ENCODE measurements around the gene CNGB1.

GRCh38 chr16:57915811-57916488 lies 55.0 kb downstream of the CNGB1 start:
- no peak for TF ChIP-seq CTCF (IDR thresholded peaks at IDR 0.05)
- TF ChIP-seq POLR2AphosphoS5 (IDR thresholded peaks at IDR 0.05) = no peak
- no peak for TF ChIP-seq POLR2A (IDR thresholded peaks at IDR 0.05)
- no peak for TF ChIP-seq EP300 (IDR thresholded peaks at IDR 0.05; ENCODE audit: low read depth)
